ENCODE measurements around the gene GFRA1.
A peak's percentile ranks its signal among the peaks of the same experiment; 100 is the strongest.

The GFRA1 gene

GRCh38 chr10:116030576-116030975 is 242.4 kb downstream of the GFRA1 start:
- Histone ChIP-seq H4K20me1 (no peaks in the 10 kb centered on the region), H3K36me3 (no peaks in the 10 kb centered on the region), H3K4me1 (peaks cover 21% of the 10 kb centered on the region), H3K27ac (no peak overlapping the region), H3K9ac (no peak overlapping the region), H3K27me3 (no peaks in the 10 kb centered on the region), H3K4me2 (no peak overlapping the region), H3K9me3 (peaks cover 24% of the 10 kb centered on the region), H3K4me3 (no peak overlapping the region)
- TF ChIP-seq Cebpa-rat (IDR thresholded peaks at IDR 0.05) = no peak

- H3K9me3 ChIP-seq = peaks cover 24% of the 10 kb centered on the region
- no peak overlapping the region for H3K27ac ChIP-seq
- H3K27me3 ChIP-seq = no peaks in the 10 kb centered on the region
- peaks cover 21% of the 10 kb centered on the region for H3K4me1 ChIP-seq
- TF ChIP-seq Cebpa-rat (IDR thresholded peaks at IDR 0.05) = no peak
- H3K9ac ChIP-seq = no peak overlapping the region
- H3K36me3 ChIP-seq = no peaks in the 10 kb centered on the region
- H4K20me1 ChIP-seq = no peaks in the 10 kb centered on the region
- H3K4me2 ChIP-seq = no peak overlapping the region; the same call in 1 of the 2 replicates
- H3K4me3 ChIP-seq = no peak overlapping the region
Measured at GRCh38 chr10:116029826-116030225, 243.2 kb downstream of the GFRA1 start.

GRCh38 chr10:116027355-116027754 is 245.7 kb downstream of the GFRA1 start:
- TF ChIP-seq Cebpa-rat (IDR thresholded peaks at IDR 0.05) = no peak
- Histone ChIP-seq H4K20me1 (no peaks in the 10 kb centered on the region), H3K27ac (no peak overlapping the region), H3K36me3 (no peaks in the 10 kb centered on the region), H3K4me2 (no peak overlapping the region), H3K9ac (no peak overlapping the region), H3K27me3 (no peaks in the 10 kb centered on the region), H3K9me3 (peaks cover 12% of the 10 kb centered on the region), H3K4me1 (peaks cover 21% of the 10 kb centered on the region), H3K4me3 (no peak overlapping the region)

- Histone ChIP-seq H3K9me3 (peaks cover 8% of the 10 kb centered on the region), H3K27ac (no peak overlapping the region), H3K4me3 (no peak overlapping the region), H3K4me1 (peaks cover 21% of the 10 kb centered on the region), H3K27me3 (no peaks in the 10 kb centered on the region), H4K20me1 (no peaks in the 10 kb centered on the region), H3K9ac (no peak overlapping the region), H3K4me2 (no peak overlapping the region), H3K36me3 (no peaks in the 10 kb centered on the region)
- TF ChIP-seq Cebpa-rat (IDR thresholded peaks at IDR 0.05) = no peak
Measured at GRCh38 chr10:116026725-116027124, 246.3 kb downstream of the GFRA1 start.

- no peak for TF ChIP-seq Cebpa-rat (IDR thresholded peaks at IDR 0.05)
- no peaks in the 10 kb centered on the region for H4K20me1 ChIP-seq
Measured at GRCh38 chr10:116026315-116026714, 246.7 kb downstream of the GFRA1 start.

GRCh38 chr10:116024271-116024878 is 248.6 kb downstream of the GFRA1 start:
- Histone ChIP-seq H3K27me3 (no peaks in the 10 kb centered on the region), H3K9me3 (peaks cover 10% of the 10 kb centered on the region), H3K36me3 (no peaks in the 10 kb centered on the region), H3K4me1 (peaks cover 13% of the 10 kb centered on the region), H4K20me1 (no peaks in the 10 kb centered on the region), H3K4me2 (no peak overlapping the region), H3K4me3 (no peak overlapping the region), H3K27ac (no peak overlapping the region), H3K9ac (no peak overlapping the region)
- no peak for TF ChIP-seq Cebpa-rat (IDR thresholded peaks at IDR 0.05)

More at GRCh38 chr10:116026315-116026714, 246.7 kb downstream of the GFRA1 start:
- H3K4me1 ChIP-seq = peaks cover 21% of the 10 kb centered on the region
- no peaks in the 10 kb centered on the region for H3K36me3 ChIP-seq
- H3K27me3 ChIP-seq = no peaks in the 10 kb centered on the region
- H3K4me3 ChIP-seq = no peak overlapping the region
- peaks cover 11% of the 10 kb centered on the region for H3K9me3 ChIP-seq
- no peak overlapping the region for H3K4me2 ChIP-seq
- no peak overlapping the region for H3K9ac ChIP-seq
- no peak overlapping the region for H3K27ac ChIP-seq

GRCh38 chr10:116017405-116017804 is 255.6 kb downstream of the GFRA1 start:
- TF ChIP-seq Cebpa-rat (IDR thresholded peaks at IDR 0.05) = no peak
- no peaks in the 10 kb centered on the region for H3K36me3 ChIP-seq

GRCh38 chr10:116015583-116016333 is 257.2 kb downstream of the GFRA1 start:
- H4K20me1 ChIP-seq = no peaks in the 10 kb centered on the region
- H3K4me3 ChIP-seq = no peak overlapping the region
- H3K9me3 ChIP-seq = no peaks in the 10 kb centered on the region
- H3K27ac ChIP-seq = no peak overlapping the region
- no peaks in the 10 kb centered on the region for H3K36me3 ChIP-seq
- no peaks in the 10 kb centered on the region for H3K27me3 ChIP-seq
- peaks cover 28% of the 10 kb centered on the region for H3K4me1 ChIP-seq
- H3K9ac ChIP-seq = no peak overlapping the region
- no peak for TF ChIP-seq Cebpa-rat (IDR thresholded peaks at IDR 0.05)
- peak overlapping the region; percentile 60 for H3K4me2 ChIP-seq

More at GRCh38 chr10:116017405-116017804, 255.6 kb downstream of the GFRA1 start:
- Histone ChIP-seq H3K27ac (no peak overlapping the region), H4K20me1 (no peaks in the 10 kb centered on the region), H3K9me3 (peaks cover 10% of the 10 kb centered on the region), H3K9ac (no peak overlapping the region), H3K4me2 (no peak overlapping the region), H3K4me1 (peaks cover 28% of the 10 kb centered on the region), H3K4me3 (no peak overlapping the region), H3K27me3 (no peaks in the 10 kb centered on the region)

- Histone ChIP-seq H3K4me1 (peaks cover 28% of the 10 kb centered on the region), H3K27me3 (no peaks in the 10 kb centered on the region), H4K20me1 (no peaks in the 10 kb centered on the region), H3K4me3 (no peak overlapping the region), H3K27ac (no peak overlapping the region), H3K36me3 (no peaks in the 10 kb centered on the region), H3K9me3 (no peaks in the 10 kb centered on the region), H3K9ac (no peak overlapping the region), H3K4me2 (peak overlapping the region; percentile 60)
- TF ChIP-seq Cebpa-rat (IDR thresholded peaks at IDR 0.05) = no peak
Measured at GRCh38 chr10:116014871-116015582, 258.0 kb downstream of the GFRA1 start.

GRCh38 chr10:116014326-116014725 is 258.7 kb downstream of the GFRA1 start:
- Histone ChIP-seq H3K27me3 (no peaks in the 10 kb centered on the region), H3K27ac (no peak overlapping the region), H3K9me3 (peaks cover 3% of the 10 kb centered on the region; the same call in 1 of the 2 replicates), H3K4me1 (peaks cover 28% of the 10 kb centered on the region), H3K4me3 (no peak overlapping the region), H4K20me1 (no peaks in the 10 kb centered on the region), H3K4me2 (peak overlapping the region; percentile 60), H3K36me3 (no peaks in the 10 kb centered on the region), H3K9ac (no peak overlapping the region)
- TF ChIP-seq Cebpa-rat (IDR thresholded peaks at IDR 0.05) = no peak
